Stromal cell of bone marrow (primary cell): ENCODE results near the gene MAPRE3.

Experiments used
- DNase-seq: peaks from one replicate; pipeline ENCODE4 v3.0.0-alpha.2; 2012; ENCODE audit warnings: low read depth

The MAPRE3 gene

DNA sequence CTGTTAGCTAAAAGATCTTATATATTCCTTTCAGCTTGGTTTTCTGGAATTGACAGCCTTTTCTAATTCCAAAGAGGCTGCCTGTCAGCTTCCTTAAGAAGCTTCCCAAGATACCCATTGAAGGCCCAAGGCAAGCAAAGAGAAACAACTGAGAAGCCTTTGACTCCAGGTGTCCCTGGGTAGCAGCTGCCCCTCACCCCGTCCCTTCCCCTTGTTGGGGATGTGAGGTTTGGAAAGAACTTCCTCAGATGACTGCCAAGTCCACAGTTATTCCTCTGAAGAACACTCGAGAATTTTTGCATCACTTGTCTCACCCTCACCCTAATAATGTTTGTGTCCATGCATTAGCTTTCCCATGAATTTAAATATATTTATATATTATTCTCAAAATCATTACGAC lies 13.3 kb downstream of the MAPRE3 start:
- DNase-seq: no peak

DNA sequence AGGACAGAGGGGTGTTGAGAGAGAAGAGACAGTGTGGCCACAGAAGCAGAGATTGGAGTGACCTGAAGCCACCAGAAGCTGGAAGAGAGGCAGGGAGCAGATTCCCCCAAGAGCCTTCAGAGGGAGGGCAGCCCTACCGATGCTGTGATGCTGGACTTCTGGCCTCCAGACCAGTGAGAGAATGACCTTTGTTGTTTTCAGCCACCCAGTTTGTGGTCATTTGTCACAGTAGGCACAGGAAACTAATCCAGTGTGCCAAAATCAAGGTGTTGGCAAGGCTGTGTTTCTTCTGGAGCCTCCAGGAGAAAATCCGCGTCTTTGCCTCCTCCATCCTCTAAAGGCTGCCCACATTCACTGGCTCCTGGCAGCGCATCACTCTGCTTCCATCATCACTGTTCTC lies 15.4 kb downstream of the MAPRE3 start:
- DNase-seq: no peak

DNA sequence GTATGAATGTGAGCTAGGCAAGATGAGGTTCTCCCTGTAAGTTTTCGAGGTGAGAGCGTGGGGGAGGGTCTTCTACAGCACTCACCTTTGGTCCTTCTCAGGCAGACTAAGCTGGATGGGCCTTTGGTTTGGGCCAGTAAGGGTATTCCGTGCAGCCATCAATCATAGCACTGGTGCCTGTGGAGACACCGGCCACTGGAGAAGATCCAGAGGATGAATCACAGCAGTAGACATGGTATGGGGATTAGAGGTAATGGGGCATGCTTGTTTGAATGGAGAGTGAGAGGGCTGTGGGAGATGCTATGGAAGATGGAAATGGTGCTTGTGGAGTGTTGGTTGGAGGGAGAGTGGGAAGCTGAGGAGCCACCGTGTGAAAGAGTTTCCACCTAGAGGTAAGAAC lies 16.1 kb downstream of the MAPRE3 start:
- DNase-seq: no peak

DNA sequence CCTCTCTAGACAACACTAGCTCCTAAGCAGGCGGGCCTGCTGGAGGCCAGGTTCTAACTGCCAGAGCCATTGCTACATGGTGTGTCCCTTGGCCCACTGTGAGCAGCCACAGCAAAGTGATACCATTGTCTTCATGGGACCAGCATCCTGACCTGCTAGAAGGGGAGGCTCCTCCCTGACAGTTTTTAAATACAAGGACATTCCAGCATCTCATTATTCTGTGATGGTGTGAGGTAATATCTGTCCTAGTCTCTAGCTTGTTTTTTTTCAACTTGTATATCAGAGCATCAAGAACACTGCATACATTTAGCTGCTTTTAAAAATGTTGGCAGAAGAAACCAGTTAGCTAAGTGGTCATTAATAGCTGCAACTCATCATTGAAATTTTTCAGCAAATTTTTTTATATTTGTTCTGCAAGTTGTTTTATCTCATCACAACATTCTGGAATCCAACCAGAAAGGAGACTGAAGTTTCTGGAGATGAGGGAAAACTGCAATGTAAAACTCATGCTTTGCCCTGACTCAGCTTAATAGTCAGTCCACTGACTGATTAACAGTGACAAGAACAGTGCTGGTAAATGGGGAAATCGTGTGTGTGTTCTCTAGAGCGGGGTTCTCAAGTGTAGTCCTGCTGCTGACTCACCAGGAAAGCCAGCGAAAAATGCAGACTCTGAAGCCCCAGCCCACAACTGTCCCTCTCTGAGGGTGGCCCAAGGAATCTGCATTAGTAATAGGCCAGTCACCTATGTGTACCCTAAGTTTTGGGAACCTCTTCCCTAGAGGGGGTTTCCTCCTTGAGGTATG lies 17.8 kb downstream of the MAPRE3 start:
- DNase-seq: peak; percentile 67

DNA sequence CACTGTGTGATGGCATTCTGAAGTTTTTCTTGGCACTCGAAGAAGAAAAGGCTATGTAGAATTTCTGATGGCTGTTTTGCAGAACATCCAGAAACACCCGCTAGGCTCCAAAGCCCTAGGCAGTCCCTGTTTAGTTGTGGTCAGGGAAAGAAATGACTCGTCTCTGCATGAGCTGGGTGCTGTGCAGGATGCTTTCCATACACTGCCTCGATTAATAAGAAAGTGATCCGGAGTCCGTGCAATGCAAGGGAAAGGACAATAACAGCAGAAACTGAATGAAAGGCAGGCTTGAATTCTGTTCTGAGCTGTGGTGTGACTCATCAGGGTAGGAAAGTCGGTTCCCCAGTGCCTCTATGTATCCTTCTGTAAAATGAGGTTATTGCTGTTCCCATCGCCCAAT lies 18.7 kb downstream of the MAPRE3 start:
- peak; percentile 37 for DNase-seq

DNA sequence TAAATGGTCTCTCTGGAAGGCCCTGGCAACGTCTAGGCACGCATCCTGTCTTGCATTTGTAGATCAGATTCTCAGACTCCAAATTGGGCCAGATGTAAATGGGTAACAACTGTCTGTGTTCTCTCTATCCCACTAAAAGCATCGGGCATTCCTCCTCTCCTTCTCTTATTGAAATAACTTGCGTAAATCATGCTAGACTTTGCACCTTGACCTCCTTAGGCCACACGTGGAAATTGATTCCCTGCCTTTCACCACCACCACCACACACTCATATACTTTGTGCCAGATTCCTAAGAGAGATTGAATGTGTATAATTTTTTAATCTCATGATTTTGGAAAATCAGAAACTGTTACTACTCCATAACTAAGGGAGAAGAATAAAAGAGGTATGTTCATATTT lies 21.3 kb downstream of the MAPRE3 start:
- no peak for DNase-seq

DNA sequence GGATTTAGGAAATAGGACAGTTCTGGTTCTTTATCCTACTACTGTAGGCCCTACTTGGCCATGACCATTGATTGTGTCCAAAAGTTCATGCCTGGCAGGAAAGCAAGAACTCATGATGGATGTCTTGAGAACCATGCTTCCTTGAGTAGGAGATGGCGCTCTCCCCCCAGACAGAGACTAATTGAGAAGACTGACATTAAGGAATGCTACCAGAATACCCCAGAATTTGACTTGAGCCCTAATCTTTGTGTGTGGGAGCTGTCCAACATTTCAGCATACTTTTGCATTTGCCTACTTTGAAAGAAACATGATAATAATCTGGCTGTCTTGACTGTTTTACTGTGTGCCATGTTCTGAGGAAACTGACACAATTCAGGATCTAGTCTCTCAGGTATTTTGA lies 23.3 kb downstream of the MAPRE3 start:
- no peak for DNase-seq

DNA sequence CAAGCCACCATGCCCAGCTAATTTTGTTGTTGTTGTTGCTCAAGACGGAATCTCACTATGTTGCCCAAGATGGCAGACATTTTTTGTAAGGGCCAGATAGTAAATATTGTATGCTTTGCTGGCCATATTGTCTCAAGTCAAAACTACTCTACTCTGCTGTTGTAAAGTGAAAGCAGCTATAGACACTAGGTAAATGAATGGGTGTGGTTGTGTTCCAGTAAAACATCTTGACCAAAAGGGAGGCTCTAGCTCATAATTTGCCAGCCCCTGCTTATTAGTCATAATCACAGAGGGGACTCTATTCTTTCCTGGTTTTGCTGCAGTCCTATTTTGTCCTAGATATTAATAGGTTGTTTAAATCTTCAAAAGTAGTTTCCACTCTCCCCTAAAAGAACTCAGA lies 24.5 kb downstream of the MAPRE3 start:
- DNase-seq: no peak

DNA sequence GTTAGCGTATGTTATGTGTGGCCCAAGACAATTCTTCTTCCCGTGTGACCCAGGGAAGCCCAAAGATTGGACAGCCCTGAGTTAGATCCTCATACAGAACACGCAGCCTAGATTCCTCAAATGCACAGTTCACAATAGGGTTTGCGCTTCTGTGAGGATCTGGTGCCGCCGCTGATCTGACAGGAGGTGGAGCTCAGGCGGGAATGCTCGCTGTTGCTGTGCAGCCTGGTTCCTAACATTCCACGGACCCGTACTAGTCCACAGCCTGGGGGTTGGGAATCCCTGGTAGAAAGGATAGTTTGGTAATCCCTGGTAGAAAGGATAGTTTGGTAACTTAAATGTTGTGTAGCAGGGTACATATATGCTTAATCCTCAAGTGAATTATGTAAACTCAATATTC lies 27.0 kb downstream of the MAPRE3 start:
- DNase-seq: no peak

DNA sequence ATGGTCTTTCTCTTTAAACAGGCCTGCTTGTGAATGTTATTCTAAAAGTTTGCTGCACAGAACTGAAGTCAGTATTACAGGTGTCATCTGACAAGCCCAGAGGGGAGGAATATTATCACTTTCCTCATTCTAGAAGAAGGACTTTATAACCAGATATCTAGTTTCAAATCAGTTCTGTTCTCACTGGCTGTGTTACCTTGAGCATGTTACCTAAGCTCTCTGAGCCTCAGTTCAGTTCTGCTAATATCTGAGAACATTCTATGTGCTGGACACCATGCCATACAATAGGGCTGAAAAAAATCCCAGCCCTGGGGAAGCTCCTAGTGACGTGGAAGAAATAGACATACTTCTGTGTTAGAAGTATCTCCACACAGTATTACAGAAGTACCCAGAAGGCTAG lies 27.9 kb downstream of the MAPRE3 start:
- no peak for DNase-seq

DNA sequence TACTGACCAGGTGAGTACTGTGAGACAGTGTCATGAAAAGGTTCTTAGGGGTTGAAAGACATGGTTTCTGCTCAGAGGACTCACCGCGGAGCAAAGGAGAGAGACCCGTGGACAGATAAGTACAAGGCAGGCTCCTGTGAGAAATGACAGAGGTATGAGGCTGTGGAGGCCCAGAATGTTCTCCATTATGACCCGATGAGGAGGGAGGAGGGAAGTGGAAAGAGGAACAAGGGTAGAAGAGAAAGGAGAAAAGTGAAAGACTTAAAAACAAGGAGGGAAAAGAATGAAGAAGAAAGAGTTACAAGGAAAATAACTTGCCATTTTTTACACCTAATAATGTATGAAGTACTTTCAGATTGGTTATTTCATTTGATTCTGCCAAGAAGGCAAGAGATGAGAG lies 29.8 kb downstream of the MAPRE3 start:
- no peak for DNase-seq

DNA sequence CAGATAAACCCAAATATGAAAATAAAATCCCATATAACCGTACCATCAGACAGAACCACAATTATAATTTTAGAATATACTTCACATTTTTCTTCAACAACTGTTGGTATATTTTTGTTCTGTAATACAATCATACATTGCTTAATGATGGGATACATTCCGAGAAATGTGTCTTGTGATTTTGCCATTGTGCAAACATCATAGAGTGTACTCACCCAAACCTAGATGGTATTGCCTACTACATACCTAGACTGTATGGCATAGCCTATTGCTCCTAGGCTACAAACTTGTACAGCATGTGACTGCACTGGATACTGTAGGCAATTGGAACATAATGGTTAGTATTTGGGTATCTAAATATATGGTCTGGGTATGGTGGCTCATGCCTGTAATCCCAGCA lies 30.6 kb downstream of the MAPRE3 start:
- DNase-seq: no peak

DNA sequence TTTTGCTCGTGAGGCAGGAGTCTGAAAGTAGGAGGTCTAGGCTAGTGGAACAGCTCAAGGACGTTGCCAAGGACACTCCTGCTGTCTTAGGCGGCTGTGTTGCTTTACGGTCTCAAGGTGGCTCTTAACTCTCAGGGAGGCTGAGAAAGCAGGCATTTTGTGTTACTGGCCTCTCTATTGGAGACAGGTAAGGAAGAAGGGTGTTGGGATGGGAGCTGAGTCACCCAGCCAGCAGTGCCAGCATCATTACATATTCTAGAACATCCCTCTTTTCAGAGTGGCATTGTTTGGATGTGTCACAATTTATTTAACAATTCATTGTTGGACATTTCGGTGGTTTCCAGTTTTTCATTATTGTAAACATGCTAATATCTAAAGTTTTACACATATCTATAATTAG lies 31.5 kb downstream of the MAPRE3 start:
- no peak for DNase-seq

DNA sequence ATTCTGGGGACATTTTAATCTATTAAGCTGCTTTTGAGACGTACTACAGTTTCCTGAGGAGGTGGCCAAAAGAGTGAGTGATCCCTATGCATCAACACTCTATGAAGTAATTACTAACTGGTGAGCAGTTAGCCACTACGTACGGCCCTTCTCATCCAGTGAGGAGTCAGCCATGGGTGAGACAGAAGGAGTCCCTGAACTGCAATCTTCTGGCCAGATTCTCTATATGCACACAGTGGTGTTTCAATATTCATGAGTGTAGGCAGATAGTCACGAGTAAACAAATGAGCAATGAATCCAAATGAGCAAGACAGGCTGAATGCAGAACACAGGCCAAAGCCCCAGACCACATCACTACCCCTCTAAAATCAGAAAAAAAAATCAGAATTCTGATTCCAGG lies 32.6 kb downstream of the MAPRE3 start:
- no peak for DNase-seq

DNA sequence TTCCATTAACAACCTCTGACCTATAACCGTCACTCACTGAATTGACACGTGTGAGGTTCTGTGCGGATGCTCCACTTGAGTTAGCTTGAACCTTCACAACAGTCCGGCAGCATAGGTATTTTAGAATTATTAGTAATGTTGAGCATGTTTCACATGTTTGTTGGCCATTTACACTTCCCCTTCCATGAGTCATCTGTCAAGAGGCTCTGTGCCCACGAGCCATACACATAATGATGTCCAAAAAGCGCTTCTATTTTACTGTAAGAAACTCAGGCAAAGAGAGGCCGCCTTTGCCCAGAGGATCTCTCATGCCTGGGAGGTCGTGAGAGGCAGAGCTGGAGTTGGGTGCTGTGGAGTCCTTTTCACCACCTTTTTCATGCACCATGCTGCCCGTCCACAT lies 33.4 kb downstream of the MAPRE3 start:
- no peak for DNase-seq

DNA sequence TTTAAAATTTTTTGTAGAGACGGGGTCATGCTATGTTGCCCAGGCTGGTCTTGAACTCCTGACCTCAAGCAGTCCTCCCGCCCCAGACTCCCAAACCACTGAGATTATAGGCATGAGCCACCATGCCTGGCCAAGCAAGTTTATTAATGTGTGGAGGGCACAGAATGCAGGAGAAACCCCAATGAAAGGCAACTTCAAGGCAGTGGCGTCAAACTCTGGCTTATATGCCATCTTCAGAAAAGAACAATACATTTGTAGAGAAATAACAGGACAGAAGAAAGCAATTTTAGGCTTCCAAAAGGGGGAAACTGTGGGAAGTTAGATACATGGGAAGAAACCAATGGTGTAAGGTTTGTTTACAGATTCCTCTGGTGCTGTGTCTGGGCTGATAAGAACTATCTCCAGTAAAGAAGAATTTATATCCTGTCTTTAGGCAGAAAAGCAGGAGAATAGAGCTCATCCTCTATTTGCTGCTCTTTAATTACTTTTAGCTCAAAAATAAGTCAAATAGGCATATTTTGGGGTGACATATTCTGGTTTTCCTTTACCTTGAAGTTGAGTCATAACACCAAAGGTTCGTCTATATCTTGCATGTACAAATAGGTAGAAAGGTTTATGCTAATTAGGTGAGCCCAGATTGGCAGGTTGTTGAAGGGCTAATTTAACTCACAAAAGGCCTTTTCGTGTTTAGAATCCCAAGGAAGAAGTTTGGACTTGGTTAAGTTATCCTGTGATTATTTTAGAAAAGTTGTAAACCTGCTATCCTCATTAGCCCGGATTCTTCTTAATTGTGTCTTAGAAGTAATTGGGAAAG lies 36.4 kb downstream of the MAPRE3 start:
- no peak for DNase-seq

DNA sequence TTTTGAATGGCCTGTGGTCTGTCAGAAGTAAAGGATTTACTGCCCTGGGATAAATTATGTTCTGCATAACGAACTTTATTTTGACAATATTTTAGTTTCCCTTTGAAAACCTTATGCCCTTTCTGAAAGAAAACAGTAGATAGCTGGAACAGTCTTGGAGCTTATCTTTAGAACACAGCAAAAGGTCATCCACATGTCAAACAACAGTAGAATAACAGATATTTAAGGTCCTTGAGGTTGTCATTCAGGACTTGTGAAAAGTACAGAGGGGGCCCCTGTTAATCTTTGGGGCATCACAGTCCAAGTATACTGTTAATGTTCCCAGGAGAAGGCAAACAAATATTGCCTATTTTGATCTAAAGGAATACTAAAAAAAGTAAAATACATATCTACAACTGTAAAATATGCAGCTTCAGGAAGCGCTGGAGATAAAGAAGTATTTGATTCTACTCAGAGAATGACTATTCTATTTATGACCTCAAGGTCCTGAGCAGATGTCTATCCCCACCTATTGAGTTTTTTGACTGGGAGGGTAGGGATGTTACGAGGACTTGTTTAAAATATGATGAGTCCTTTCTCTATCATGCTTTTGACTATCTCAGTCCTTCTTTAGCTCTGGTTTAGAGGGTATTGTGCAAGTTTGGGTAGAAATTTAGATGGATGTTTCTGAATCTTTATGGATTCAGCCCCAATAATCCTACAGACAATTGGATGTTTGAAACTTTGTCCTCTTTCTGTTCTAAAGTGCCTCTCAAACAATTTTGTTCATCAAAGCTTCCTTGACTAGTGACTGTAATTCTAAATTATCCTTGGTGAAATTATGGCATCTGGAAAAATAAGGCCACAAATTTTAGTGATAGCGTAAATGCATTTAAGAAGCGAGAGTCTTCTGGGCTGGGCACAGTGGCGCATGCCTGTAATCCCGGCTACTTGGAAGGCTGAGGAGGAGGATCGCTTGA lies 37.3 kb downstream of the MAPRE3 start:
- DNase-seq: no peak

DNA sequence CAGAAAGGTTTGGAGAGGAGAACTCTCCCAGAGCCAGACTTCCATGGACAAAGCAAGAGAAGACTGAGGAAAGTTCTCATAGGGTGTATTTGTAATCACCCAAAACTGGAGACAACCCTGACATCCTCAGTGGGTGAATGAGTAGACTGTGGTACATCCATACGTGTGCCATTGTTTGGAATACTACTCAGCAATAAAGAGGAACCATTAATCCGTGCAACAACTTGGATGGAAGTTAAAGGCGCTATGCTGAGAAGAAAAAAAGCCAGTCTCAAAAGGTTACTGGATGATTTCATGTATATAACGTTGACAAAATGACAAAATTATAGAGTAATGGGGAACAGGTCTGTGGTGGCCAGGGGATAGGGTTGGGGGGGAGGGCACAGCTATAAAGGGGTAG lies 38.2 kb downstream of the MAPRE3 start:
- no peak for DNase-seq

DNA sequence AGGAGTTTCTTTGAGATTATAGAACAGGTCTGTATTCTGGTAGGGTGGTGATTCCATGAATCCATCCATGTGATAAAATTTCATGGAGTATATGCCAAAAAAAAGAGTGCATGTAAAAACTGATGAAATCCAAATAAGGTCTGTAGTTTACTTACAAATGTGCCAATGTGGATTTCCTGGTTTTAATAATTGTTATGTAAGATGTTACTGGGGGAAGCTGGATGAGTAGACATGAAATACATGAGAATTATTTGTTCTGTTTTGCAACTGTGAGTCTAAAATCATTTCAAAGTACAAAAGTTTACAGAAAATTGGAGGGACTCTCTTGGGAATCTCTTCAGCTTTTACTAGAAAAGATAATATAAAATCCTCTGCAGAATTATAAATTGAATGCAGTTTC lies 38.6 kb downstream of the MAPRE3 start:
- DNase-seq: no peak

DNA sequence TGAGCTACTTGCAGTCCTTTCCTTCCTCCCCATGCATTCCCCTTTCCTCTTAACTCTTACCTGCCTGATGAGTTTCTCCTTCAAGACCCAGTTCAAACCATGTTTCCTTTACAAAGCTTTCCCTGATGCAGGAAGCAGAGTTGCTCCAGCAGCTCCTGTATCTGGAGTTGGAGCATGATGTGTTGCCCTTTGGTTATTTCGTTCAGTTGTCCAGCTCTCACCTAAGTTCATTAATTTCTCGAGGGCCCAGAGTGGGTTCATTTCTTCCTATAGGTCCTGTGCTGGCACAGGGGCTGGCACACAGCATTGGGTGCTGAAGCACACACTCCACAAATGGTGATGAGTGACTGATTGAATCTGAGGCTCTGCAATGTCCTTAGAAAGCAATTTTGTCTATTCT lies 39.3 kb downstream of the MAPRE3 start:
- DNase-seq: no peak

DNA sequence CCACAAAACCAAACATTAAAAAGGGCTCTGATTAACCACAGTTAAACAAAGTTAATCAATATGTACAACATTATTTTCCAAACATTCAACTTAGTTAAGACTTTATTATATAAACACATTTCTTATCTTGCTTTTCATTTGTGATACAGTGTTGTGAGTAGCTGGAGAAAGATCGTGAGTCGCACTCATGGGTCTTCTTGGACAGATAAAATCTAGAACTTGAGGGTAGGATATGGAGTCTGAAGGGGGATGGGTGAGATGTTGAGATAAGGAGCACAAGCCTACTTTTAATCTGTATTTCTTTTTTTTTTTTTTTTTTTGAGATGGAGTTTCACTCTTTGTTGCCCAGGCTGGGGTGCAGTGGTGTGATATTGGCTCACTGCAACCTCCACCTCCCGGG lies 39.7 kb downstream of the MAPRE3 start:
- DNase-seq: no peak

DNA sequence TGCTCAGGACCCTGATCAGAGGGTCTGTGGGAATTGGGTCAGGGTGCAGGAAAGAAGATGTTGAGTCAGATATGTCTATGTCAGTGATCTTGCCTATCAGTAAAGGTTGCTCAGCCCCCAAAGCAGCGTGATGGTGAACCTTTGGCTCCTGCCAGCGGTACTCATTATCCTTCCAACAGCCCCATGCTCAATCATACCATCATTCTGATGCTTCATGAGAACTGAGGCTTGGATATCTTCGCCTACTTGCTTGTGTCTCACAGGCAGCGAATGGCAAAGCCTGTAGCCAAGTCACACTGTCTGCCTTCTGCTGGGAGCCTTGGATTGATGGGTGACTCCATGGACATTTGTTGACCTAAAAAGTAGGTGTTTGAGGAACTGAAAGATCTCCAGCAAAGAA lies 43.3 kb downstream of the MAPRE3 start:
- DNase-seq: no peak
